A673 (cell line): ENCODE data around the gene FPR1.

ENCODE experiments used
- EZH2 ChIP-seq: fragments of 200-600 bp; sonication (generic); IDR thresholded peaks from 2 replicates; pipeline ENCODE4 v1.6.1; 2017; ENCODE audit warnings: borderline replicate concordance, low read depth, mild to moderate bottlenecking, mixed read lengths, antibody characterized with exemption, low read length; ENCODE audit not compliant: poor library complexity, severe bottlenecking
- TF ChIP-seq, protein P1 (sequence below): fragments of 300-800, 200-600 bp; sonication (generic); conservative IDR thresholded peaks from 2 replicates; pipeline ENCODE4 v1.5.1; 2017; ENCODE audit warnings: low read depth, mild to moderate bottlenecking, antibody characterized with exemption, low read length, moderate library complexity, mixed read lengths

DNA sequence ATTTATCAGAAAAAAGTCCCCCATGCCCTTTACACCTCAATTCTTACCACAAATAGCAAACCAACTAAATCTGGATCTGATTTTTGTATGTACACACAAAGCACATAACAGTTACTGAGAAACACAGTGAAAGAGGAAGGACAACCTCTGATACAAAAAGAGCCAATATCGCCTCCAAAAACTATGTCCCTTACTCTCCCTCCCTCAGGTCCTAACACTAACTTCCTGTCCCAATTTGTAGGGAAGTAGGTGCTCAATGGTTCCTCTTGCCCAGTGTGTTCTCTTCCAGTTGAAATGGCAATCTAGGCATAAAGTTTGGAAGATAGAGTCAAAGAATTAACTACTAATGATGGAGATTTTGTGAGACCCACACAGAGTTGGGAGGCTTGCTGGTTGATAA is 27.5 kb upstream of the FPR1 start:
- TF ChIP-seq, protein P1, sequence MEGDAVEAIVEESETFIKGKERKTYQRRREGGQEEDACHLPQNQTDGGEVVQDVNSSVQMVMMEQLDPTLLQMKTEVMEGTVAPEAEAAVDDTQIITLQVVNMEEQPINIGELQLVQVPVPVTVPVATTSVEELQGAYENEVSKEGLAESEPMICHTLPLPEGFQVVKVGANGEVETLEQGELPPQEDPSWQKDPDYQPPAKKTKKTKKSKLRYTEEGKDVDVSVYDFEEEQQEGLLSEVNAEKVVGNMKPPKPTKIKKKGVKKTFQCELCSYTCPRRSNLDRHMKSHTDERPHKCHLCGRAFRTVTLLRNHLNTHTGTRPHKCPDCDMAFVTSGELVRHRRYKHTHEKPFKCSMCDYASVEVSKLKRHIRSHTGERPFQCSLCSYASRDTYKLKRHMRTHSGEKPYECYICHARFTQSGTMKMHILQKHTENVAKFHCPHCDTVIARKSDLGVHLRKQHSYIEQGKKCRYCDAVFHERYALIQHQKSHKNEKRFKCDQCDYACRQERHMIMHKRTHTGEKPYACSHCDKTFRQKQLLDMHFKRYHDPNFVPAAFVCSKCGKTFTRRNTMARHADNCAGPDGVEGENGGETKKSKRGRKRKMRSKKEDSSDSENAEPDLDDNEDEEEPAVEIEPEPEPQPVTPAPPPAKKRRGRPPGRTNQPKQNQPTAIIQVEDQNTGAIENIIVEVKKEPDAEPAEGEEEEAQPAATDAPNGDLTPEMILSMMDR: no peak
- TF ChIP-seq EZH2: no peak
